AG10803 (cell line): Measurements from ENCODE around the gene UBE3C.

ENCODE experiments used
- DNase-seq: peaks from one replicate; pipeline ENCODE4 v3.0.0; 2010; ENCODE audit warnings: low read depth
- H3K4me3 ChIP-seq: 2 replicates; pipeline ENCODE4 v1.5.1; 2011; ENCODE audit warnings: mild to moderate bottlenecking, low read length, control low read depth
- CTCF ChIP-seq: conservative IDR thresholded peaks from 2 replicates; pipeline ENCODE4 v1.5.1; 2011; ENCODE audit warnings: mild to moderate bottlenecking, low read length, control low read depth, inconsistent platforms

Gene UBE3C

GRCh38 chr7:157266272-157266671, 127.5 kb downstream of the UBE3C start:
- DNase-seq: no peak
- H3K4me3 ChIP-seq: no peak overlapping the region
- TF ChIP-seq CTCF: no peak

- DNase-seq: no peak
- no peak for TF ChIP-seq CTCF
- no peak overlapping the region for H3K4me3 ChIP-seq
Observed at GRCh38 chr7:157267516-157267915, 128.8 kb downstream of the UBE3C start.

- no peak overlapping the region for H3K4me3 ChIP-seq
- DNase-seq: no peak
- no peak for TF ChIP-seq CTCF
Observed at GRCh38 chr7:157267956-157268355, 129.2 kb downstream of the UBE3C start.

- TF ChIP-seq CTCF: no peak
- H3K4me3 ChIP-seq: no peak overlapping the region
- DNase-seq: no peak
Observed at GRCh38 chr7:157268540-157268939, 129.8 kb downstream of the UBE3C start.

- DNase-seq: no peak
- H3K4me3 ChIP-seq: no peak overlapping the region
- TF ChIP-seq CTCF: no peak
Observed at GRCh38 chr7:157269341-157270059, 130.8 kb downstream of the UBE3C start.

- no peak for TF ChIP-seq CTCF
- no peak overlapping the region for H3K4me3 ChIP-seq
- no peak for DNase-seq
Observed at GRCh38 chr7:157270060-157270444, 131.3 kb downstream of the UBE3C start.

- no peak overlapping the region for H3K4me3 ChIP-seq
- TF ChIP-seq CTCF: no peak
- DNase-seq: peak; percentile 24
Observed at GRCh38 chr7:157271315-157271990, 132.7 kb downstream of the UBE3C start.
